OCI-LY3 (cell line): ENCODE results near the gene SUSD1.

Source experiments
- CTCF ChIP-seq: fragments of 200-600, 300-600 bp; sonication (generic); IDR thresholded peaks from 2 replicates; pipeline ENCODE4 v1.5.1; 2014; ENCODE audit warnings: antibody characterized with exemption, low read length, low read depth
- EZH2phosphoT487 ChIP-seq: fragments of 200-600 bp; shearing (Covaris generic); IDR thresholded peaks from 2 replicates; pipeline ENCODE4 v1.6.1; 2018; ENCODE audit warnings: antibody characterized with exemption, mixed run types, low read depth

- TF ChIP-seq CTCF: no peak
- TF ChIP-seq EZH2phosphoT487: no peak
Observed at GRCh38 chr9:112104901-112105300, 70.2 kb downstream of the SUSD1 start.
